ENCODE measurements around the gene MBP. TPM values are rescaled to one million over a fixed set of nuclear protein-coding genes. Genes with fewer than 3 reads are reported as not detected.
"Not testable (repeated sequence)": the region's sequence is repeated elsewhere in the genome, so short reads cannot be mapped to it uniquely, and the experiment has no call there.

Gene MBP
- polyA plus RNA-seq, 4 donors: 19.6 to 25.1 (median 20.5) TPM

- no peak for DNase-seq (ENCODE audit: low read depth in 4 of 4, low spot score in 3 of 4)
Observed at GRCh38 chr18:76981396-76981968, 151.1 kb downstream of the MBP start.

DNA sequence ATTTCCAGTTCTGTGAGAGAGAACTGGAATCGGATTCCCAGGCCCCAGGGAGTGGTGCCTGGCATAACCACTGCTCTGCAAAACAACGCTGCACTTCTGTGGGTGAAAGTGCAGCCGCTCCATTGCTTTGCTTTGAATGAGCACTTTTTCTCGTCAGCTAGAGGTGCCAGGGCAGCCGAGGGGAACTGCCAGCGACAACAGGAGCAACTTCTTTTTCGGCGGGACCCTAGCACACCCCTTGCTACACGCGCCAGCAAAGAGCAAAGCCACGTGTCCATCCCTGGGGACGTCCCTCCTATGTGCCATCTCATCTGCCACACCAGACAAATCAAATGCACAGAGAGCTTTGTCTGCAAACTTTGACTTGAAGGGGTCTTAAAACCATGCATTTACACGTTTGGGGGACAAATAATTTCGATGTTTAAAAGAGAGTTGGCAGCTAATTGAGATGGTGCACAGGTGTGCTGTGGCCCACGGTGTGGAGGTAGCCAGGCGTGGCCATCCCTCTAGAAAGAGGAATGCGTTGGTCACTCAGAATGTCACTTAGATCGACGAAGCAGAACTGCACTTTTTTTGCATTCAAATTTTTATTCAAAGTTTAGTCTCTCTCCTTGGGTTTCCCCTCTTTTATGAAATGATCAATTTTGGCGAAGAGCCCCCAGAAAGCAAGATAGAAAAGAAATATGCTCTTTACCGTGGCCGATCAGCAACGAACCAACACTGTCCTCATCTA, 151.8 kb downstream of the MBP start:
- DNase-seq (ENCODE audit: low read depth in 4 of 4, low spot score in 3 of 4): no peak

DNA sequence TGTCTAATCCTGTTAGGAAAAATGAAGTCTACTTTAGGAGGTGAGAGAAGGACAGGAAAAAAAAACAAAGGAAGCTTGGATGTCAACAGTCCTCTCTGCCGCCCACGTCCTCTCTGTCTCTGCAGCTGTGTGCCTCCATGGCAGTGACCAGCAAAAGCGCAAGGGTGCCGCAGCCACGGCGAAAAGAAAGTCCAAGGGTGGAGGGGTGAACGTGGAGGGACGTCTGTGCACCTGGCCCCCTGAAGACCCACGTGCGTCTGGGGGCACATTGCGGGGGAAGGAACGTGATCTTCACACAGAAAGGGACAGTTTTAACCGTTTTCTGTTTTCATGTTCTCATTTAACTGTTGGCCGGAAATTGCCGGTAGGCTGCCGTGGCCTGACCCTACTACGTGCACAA, 152.7 kb downstream of the MBP start:
- DNase-seq (ENCODE audit: low read depth in 4 of 4, low spot score in 3 of 4): no peak

- DNase-seq (ENCODE audit: low read depth in 4 of 4, low spot score in 3 of 4): no peak
Observed at GRCh38 chr18:76979111-76979751, 153.4 kb downstream of the MBP start.

- DNase-seq (ENCODE audit: low read depth in 4 of 4, low spot score in 3 of 4): no peak
Observed at GRCh38 chr18:76978616-76979015, 154.0 kb downstream of the MBP start.

DNA sequence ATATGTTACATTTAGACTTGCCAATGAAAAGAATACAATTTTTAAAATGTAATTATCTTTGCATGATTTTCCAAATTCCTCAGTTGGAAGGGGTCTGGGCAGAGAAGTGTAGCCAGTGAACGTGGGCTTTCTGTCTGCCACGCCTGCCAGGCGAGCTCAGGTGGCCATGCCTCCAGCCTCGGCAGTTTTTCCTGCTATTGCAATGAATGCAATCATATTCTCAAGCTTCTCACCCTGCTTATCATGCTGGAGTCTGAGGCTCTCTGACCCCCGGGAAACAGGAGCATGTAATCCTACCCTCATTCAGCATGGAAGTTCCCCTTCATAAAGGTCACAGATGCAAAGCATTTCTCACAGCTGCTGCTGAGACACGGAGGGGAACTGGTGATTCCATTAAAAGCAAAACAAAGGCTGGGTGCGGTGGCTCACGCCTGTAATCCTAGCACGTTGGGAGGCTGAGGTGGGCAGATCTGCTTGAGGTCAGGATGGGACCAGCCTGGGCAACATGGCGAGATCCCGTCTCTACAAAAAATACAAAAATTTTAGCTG, 154.8 kb downstream of the MBP start:
- no peak for DNase-seq (ENCODE audit: low read depth in 4 of 4, low spot score in 3 of 4)

DNA sequence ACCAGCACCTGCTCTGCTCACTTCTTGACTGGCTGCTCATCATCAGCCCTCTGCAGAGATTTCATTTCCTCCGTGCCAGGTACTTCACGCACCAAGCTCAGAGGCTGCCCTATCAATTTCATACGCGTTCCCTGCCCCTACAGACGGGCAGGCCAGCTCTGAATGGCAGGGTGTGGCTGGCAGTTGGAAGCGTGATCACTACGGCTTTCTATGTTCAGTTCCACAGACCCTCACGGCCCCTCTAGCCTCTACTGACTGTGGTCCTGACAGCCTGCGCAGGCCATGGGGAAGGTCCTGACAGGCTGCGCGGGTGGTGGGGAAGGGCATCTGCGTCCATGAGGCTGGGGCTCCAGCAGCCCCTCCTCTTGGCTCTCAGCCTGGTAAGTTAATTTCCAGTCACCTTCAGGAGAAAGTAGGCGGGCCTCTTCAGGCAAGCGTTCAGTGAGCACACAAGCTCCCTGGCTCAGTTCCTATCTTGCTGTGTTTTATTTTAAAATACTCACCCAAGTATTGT, 155.4 kb downstream of the MBP start:
- no peak for DNase-seq (ENCODE audit: low read depth in 4 of 4, low spot score in 3 of 4)

- no peak for DNase-seq (ENCODE audit: low read depth in 4 of 4, low spot score in 3 of 4)
Observed at GRCh38 chr18:76975577-76976110, 156.9 kb downstream of the MBP start.

- no peak for DNase-seq (ENCODE audit: low read depth in 4 of 4, low spot score in 3 of 4)
Observed at GRCh38 chr18:76974386-76974785, 158.2 kb downstream of the MBP start.

DNA sequence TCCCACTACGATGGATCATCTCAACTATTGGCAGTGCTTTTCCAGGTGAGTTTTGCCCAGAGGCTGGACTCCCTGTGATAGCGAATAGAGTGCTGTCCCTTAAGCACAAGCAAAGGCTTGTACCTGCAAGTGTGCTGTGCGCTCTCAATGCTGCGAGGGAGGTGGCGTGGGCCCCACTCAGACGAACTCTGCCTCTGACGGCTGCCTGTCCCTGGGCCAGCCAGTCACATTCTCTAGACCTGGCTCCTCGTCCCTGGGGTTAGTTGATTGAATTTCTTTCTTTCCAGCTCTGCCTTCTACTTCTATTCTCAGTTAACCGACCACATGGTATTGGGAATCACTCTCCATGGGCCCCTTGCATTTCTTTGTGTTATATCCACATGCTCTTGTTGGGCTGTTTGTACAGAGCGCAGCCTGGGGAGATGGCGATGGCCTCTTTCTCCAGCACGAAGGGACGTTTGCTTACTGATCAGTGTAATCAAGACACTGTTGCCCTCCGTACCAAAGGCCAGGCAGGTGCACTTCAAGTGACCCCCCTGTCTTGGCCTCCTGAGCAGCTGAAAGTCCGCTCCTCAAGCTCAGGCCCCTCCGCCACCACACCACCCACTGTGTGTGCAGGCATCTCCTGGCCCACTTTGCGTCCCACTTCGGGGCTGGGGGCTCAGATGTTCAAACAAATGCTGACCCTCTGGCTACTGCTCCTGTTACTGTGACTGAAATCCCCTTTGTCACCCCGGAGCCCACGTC, 158.9 kb downstream of the MBP start:
- DNase-seq (ENCODE audit: low read depth in 4 of 4, low spot score in 3 of 4): no peak

DNA sequence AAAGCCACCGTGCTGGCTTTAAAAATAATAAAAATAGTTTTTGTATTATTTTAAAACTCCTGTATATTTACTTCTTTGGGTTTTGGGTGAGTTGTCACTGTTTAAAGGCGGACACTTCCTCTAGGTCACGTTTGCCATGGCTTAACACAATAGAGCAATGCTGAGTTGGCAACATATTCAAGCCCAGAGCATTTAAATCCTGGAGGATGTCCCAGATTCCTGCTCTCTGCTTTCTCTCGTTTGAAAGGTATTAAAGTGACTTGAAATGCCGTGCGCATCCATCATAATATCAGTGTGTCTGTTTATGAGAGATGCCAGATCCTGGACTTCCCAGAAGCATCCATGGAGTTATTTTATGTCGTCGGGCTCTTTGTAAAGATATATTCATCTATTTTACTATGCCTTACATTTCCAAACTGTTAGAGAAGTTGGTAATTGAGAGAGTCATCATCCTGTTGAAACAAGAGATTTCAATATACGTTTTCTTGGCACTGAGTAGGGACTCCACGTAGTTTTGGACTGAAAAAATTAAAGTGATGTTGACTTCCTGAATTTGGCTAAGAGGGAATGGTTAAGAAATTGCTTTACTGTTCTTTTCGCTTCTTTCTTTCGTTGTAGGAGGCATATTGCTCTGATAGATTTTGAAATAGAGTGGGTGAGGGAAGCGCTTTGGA, 159.6 kb downstream of the MBP start:
- DNase-seq (ENCODE audit: low read depth in 4 of 4, low spot score in 3 of 4): no peak

- no peak for DNase-seq (ENCODE audit: low read depth in 4 of 4, low spot score in 3 of 4)
Observed at GRCh38 chr18:76972241-76972640, 160.3 kb downstream of the MBP start.

GRCh38 chr18:76970770-76971559, 161.6 kb downstream of the MBP start:
- no peak for DNase-seq (ENCODE audit: low read depth in 4 of 4, low spot score in 3 of 4)

DNA sequence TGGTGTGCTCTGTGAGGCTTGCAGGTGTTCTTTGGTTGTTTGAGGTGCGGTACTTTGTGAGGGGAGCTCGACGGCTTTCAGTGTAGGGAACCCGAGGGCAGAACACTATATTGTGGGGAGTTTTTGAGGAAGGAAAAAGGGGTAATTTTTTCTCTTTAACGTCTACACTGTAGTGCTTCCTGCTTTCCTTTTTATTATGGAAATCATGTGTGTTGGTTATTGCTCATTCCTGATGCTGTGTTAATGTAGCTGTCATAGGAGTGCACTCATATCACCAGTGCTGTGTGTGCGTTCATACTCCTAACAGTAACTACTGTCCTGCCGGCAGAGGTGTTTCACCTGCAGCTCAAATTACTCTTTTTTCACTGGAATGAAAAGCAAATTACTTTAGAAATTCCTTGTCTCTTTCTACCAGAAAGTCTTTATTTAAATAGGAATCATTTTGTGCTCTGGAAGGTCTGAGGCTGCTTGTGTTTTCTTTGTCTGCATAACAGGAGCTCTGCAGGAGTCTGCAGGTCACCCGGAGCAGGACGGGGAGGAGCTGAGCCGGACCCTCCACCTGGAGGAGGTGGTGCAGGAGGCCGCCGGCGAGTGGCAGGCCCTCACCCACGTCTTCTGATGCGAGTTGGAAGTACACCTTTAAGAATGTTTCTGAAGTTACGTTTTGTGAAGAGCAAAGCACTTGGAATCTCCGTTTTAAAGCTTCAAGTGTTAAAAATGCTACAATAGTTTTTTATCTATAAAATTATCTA, 164.7 kb downstream of the MBP start:
- no peak for DNase-seq (ENCODE audit: low read depth in 4 of 4, low spot score in 3 of 4)

GRCh38 chr18:76967299-76967698, 165.3 kb downstream of the MBP start:
- not testable (repeated sequence) for DNase-seq (ENCODE audit: low read depth in 4 of 4, low spot score in 3 of 4)

GRCh38 chr18:76965555-76966151, 166.9 kb downstream of the MBP start:
- DNase-seq (ENCODE audit: low read depth in 4 of 4, low spot score in 3 of 4): not testable (repeated sequence)

DNA sequence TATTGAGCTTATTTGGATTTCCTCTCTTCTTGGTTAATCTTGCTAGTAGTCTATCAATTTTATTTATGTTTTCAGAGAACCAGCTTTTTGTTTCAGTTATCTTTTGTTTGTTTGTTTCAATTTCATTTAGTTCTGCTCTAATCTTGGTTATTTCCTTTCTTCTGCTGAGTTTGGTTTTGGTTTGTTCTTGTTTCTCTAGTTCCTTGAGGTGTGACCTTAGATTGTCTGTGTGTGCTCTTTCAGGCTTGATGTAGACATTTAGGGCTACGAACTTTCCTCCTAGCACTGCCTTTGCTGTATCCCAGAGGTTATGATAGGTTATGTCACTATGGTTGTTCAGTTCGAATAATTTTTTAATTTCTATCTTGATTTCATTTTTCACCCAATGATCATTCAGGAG, 168.6 kb downstream of the MBP start:
- no peak for DNase-seq (ENCODE audit: low read depth in 4 of 4, low spot score in 3 of 4)

DNA sequence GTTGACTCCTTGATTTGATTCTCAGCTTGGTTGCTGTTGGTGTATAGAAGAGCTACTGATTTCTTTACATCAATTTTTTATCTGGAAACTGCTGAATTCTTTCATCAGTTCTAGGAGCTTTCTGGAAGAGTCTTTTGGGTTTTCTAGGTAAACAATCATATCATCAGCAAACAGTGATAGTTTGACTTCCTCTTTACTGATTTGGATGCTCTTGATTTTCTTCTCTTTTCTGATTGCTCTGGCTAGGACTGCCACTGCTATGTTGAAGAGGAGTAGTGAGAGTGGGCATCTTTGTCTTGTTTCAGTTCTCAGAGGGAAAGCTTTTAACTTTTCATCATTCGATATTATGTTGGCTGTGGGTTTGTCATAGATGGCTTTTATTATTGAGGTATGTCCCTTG, 169.7 kb downstream of the MBP start:
- DNase-seq (ENCODE audit: low read depth in 4 of 4, low spot score in 3 of 4): no peak
